Endothelial cell of umbilical vein (primary cell): ENCODE data around the gene RAD51C. TPM values are rescaled to one million over a fixed set of nuclear protein-coding genes. Genes with fewer than 3 reads are reported as not detected.

Experiments
- BruUV-seq: library from RNA; stranded (reverse); fragments of 400-500 nt; replicated peaks from 2 replicates; lab custom pipeline; 2021; lab: Mats Ljungman, UMichigan
- CTCF ChIA-PET: fragments of 300-600, 350-600 bp; sonication (Branson Sonifier 250); formaldehyde crosslinking; loops from one replicate; lab custom pipeline; 2021; ENCODE audit warnings: antibody characterized with exemption, inconsistent platforms; lab: Charles Lee
- POLR2A ChIA-PET: fragments of 300-600, 350-600 bp; sonication (Branson Sonifier 250); formaldehyde crosslinking; loops from one replicate; lab custom pipeline; 2021; ENCODE audit warnings: antibody characterized with exemption, inconsistent platforms; lab: Charles Lee
- DNase-seq: peaks from one replicate; pipeline ENCODE4 v3.0.0-alpha.2; 2011; ENCODE audit warnings: low read depth, low spot score
- FAIRE-seq: peaks from 2 replicates; lab custom pipeline; 2011; peaks lifted over from hg19 to GRCh38; lab: Jason Lieb, UNC
- H2AFZ ChIP-seq: 2 replicates; pipeline ENCODE4 v1.6.0; 2012; ENCODE audit warnings: low read depth, low read length, control low read depth, inconsistent platforms
- H3K27ac ChIP-seq: 2 replicates; pipeline ENCODE4 v1.5.1; 2011; ENCODE audit warnings: low read depth, mild to moderate bottlenecking, control low read depth, low read length, moderate library complexity; ENCODE audit not compliant: insufficient read depth
- H3K27me3 ChIP-seq, 2 experiments: 2 replicates each; pipeline versions ENCODE4 v1.6.0 to v1.6.1; 2011; ENCODE audit warnings: low read length in 2 of 2, mixed read lengths in 1 of 2; ENCODE audit not compliant: control insufficient read depth in 2 of 2, insufficient read depth in 2 of 2
- H3K36me3 ChIP-seq, 2 experiments: 2 replicates in 1 of 2; 3 replicates in 1 of 2; pipeline ENCODE4 v1.5.1; 2011; ENCODE audit warnings: low read length in 2 of 2, mild to moderate bottlenecking in 1 of 2, moderate library complexity in 1 of 2; ENCODE audit not compliant: control insufficient read depth in 2 of 2, insufficient read depth in 2 of 2; ENCODE audit errors: extremely low read depth in 1 of 2
- H3K4me1 ChIP-seq: 3 replicates; pipeline ENCODE4 v1.5.1; 2011; ENCODE audit warnings: mild to moderate bottlenecking, low read length; ENCODE audit not compliant: control insufficient read depth, insufficient read depth; ENCODE audit errors: extremely low read depth
- H3K4me2 ChIP-seq: 2 replicates; pipeline ENCODE4 v1.6.1; 2011; ENCODE audit warnings: low read length, control low read depth, mixed read lengths; ENCODE audit not compliant: insufficient read depth
- H3K4me3 ChIP-seq, 3 experiments: fragments of 200-600 bp in 1 of 3; sonication (generic), shearing (Covaris generic) in 1 of 3; replicated peaks in 1 of 3; 2 replicates each; pipeline ENCODE4 v1.5.1; 2011 to 2016; ENCODE audit warnings: control low read depth in 3 of 3, low read length in 3 of 3, mild to moderate bottlenecking in 2 of 3, inconsistent platforms in 1 of 3, low read depth in 1 of 3, moderate library complexity in 1 of 3; ENCODE audit not compliant: insufficient read depth in 1 of 3
- H3K79me2 ChIP-seq: 2 replicates; pipeline ENCODE4 v1.6.0; 2012; ENCODE audit warnings: low read length, inconsistent platforms; ENCODE audit not compliant: control insufficient read depth, insufficient read depth
- H3K9ac ChIP-seq: replicated peaks from 2 replicates; pipeline ENCODE3; 2011; ENCODE audit warnings: low read length, control low read depth; ENCODE audit not compliant: insufficient read depth; ENCODE audit errors: extremely low read depth
- H3K9me1 ChIP-seq: replicated peaks from 3 replicates; pipeline ENCODE4 v1.6.0; 2011; ENCODE audit warnings: mild to moderate bottlenecking, low read length; ENCODE audit not compliant: control insufficient read depth, insufficient read depth; ENCODE audit errors: extremely low read depth
- H3K9me3 ChIP-seq: replicated peaks from 2 replicates; pipeline ENCODE4 v1.5.1; 2012; ENCODE audit warnings: low read length, inconsistent platforms; ENCODE audit not compliant: control insufficient read depth, insufficient read depth
- H4K20me1 ChIP-seq: replicated peaks from 2 replicates; pipeline ENCODE3; 2011; ENCODE audit warnings: mild to moderate bottlenecking, low read length; ENCODE audit not compliant: control insufficient read depth, insufficient read depth; ENCODE audit errors: extremely low read depth
- CTCF ChIP-seq, 2 donors: IDR thresholded peaks; 1 replicate in 1 of 2; 2 replicates in 1 of 2; pipeline ENCODE4 v1.5.1; 2011; ENCODE audit warnings: low read length in 2 of 2, mild to moderate bottlenecking in 2 of 2, moderate library complexity in 2 of 2, control low read depth in 1 of 2, inconsistent platforms in 1 of 2, low read depth in 1 of 2; ENCODE audit not compliant: insufficient read depth in 1 of 2; ENCODE audit errors: extremely low read depth in 1 of 2
- EZH2 ChIP-seq: IDR thresholded peaks from 2 replicates; pipeline ENCODE4 v1.6.1; 2012; ENCODE audit warnings: borderline replicate concordance, low read depth, mild to moderate bottlenecking, moderate library complexity, low read length, inconsistent platforms; ENCODE audit not compliant: severe bottlenecking
- FOS ChIP-seq: IDR thresholded peaks from 2 replicates; pipeline ENCODE4 v1.6.1; 2011; ENCODE audit warnings: mild to moderate bottlenecking, low read length, moderate library complexity, borderline replicate concordance; ENCODE audit not compliant: insufficient read depth
- GATA2 ChIP-seq: IDR thresholded peaks from 2 replicates; pipeline ENCODE4 v1.7.0; 2011; ENCODE audit warnings: low read depth, mild to moderate bottlenecking, moderate library complexity, mixed read lengths, low read length; ENCODE audit not compliant: insufficient read length, insufficient read depth
- JUN ChIP-seq: IDR thresholded peaks from 2 replicates; pipeline ENCODE4 v1.6.1; 2011; ENCODE audit warnings: borderline replicate concordance, low read depth; ENCODE audit not compliant: insufficient read length, insufficient read depth
- MYC ChIP-seq: IDR thresholded peaks from one replicate; pipeline ENCODE4 v1.6.1; 2011; ENCODE audit warnings: mild to moderate bottlenecking, low read depth, low read length
- POLR2A ChIP-seq: IDR thresholded peaks from 2 replicates; pipeline ENCODE4 v1.6.1; 2012; ENCODE audit warnings: low read depth, mild to moderate bottlenecking, control low read depth, low read length
- POLR2AphosphoS5 ChIP-seq: IDR thresholded peaks from 2 replicates; pipeline ENCODE4 v1.6.1; 2012; ENCODE audit warnings: low read depth, mild to moderate bottlenecking, control low read depth, low read length, moderate library complexity; ENCODE audit not compliant: insufficient read depth
- dilution Hi-C: fragments of 300-500 bp; cut with MboI; formaldehyde crosslinking; loops from one replicate; pipeline ENCODE4 v1.15.0; 2019; ENCODE audit warnings: low sequenced_read_pairs; ENCODE audit not compliant: extremely low pct_ligation_motif_present
- intact Hi-C: fragments of 100-400 bp; cut with micrococcal nuclease; formaldehyde crosslinking; loops from one replicate; pipeline ENCODE4 v1.10.0; 2022
- polyA plus RNA-seq, 4 experiments: library from polyadenylated mRNA; depleted of rRNA in 3 of 4; stranded (reverse) in 3 of 4; unstranded in 1 of 4; fragments of >200 nt; gene quantifications; 2 replicates each; pipeline versions ENCODE4 v1.2.1 to v1.2.3, GENCODE V29; 2011 to 2012; ENCODE audit warnings: missing spikeins in 1 of 4
- total RNA-seq: library from RNA; stranded (reverse); gene quantifications from 2 replicates; pipeline ENCODE4 v1.2.3, GENCODE V29; 2021
- TF ChIP-seq, protein P1 (sequence below): IDR thresholded peaks from 2 replicates; pipeline ENCODE4 v1.6.1; 2011; ENCODE audit not compliant: insufficient read depth, insufficient read length

Gene RAD51C
- total and polyA plus RNA-seq, 2 donors (not counting 3 experiments of a cell fraction or from before 2014, with no cell fraction given): 24.8 to 38.9 TPM

DNA sequence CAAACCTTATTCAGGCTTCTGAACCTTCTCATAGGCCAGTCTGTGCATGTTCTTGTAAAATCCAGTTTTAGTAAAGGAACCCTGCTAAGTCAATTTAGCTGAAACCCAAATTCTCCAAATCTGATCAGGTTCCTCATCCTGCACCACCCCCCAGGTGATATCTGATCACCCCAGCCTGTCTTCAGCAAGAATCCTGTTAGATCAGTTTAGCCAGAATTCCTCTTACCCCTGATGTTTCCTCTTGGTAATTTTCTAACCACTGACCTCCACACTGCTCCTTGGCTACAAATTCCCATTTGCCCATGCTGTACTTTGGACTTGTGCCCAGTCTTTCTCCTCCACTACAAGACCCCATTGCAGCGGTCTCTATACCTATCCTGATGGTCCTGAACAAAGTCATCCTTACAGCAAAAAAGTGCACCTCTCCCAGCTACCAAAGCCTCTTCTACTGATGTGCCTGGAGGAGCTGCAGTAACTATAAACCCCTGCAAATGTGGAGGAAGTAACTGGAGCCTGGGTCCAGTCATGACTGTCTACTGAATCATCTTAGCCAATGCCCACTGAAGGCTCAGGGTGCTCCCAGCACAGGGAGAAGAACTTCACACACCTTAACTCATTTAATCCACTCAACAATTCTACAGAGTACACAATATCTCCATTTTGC is 24.3 kb upstream of the RAD51C start:
- CTCF ChIA-PET: no interaction called here
- dilution Hi-C loops: no loop called here
- Histone ChIP-seq H3K36me3 (no peaks in the 10 kb centered on the region), H2AFZ (no peak overlapping the region), H3K79me2 (no peaks in the 10 kb centered on the region), H3K27me3 (no peaks in the 10 kb centered on the region), H3K27ac (no peak overlapping the region), H3K9me3 (no peaks in the 10 kb centered on the region), H3K4me3 (no peak overlapping the region), H3K4me2 (no peak overlapping the region), H3K9me1 (no peaks in the 10 kb centered on the region), H4K20me1 (no peaks in the 10 kb centered on the region), H3K4me1 (peaks cover 8% of the 10 kb centered on the region), H3K9ac (no peak overlapping the region)
- POLR2A ChIA-PET: interaction anchor here (3.2 kb wide), 1 partner anchor 37 kb away, joined by 22 read pairs; no protein-coding TSS in a partner anchor
- TF ChIP-seq GATA2 (no peak), FOS (no peak), EZH2 (no peak), CTCF (IDR thresholded peaks at IDR 0.05; ENCODE audit: extremely low read depth in 1 of 2, insufficient read depth in 1 of 2, low read depth in 1 of 2, low read length in 2 of 2) (no peak), POLR2A (no peak), MYC (no peak), JUN (no peak), POLR2AphosphoS5 (no peak)
- TF ChIP-seq, protein P1, sequence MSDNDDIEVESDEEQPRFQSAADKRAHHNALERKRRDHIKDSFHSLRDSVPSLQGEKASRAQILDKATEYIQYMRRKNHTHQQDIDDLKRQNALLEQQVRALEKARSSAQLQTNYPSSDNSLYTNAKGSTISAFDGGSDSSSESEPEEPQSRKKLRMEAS: no peak
- FAIRE-seq (no peak), DNase-seq (no peak)
- BruUV-seq: no TSS peak
- intact Hi-C loops: no loop called here
